ENCODE measurements around the gene SCNN1A. TPM values are rescaled to one million over a fixed set of nuclear protein-coding genes. Genes with fewer than 3 reads are reported as not detected.
"Not testable (repeated sequence)": the region's sequence is repeated elsewhere in the genome, so short reads cannot be mapped to it uniquely, and the experiment has no call there.

The SCNN1A gene
- total and polyA plus RNA-seq, 12 donors = 0.11 to 38.0 (median 12.3) TPM

DNA sequence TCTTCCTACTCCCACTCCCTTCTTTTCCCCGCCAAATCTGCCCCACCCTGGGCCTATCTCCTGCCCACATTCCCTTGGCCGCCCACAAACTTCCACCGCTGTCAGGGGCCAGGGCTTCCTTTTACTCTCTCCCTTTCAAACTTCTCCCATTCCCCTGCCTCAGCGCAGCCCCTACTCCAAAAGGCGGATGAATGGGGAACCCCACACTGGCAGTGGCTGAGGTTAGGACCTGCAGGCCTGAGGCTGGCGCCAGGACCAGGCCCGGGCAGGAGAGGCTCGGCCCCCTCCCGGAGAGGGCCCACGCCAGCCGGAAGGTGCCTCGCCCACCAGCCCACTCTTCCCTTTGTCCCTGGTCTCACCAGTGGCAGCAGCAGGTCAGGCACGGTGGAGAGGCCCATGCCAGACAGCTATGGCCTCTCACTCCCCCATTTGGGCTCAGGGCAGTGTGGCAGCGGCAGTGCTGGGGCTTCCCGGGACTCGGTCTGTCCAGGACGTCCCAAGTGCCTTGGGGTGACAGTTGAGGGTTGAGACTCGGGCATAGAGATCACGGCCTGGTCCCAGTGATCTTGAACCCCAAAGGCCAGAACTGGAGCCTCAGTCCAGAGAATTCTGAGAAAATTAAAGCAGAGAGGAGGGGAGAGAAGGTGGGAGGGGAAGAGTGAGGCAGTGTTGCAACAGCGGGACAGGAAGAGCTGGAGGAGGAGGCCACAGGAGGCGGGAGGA is 33.8 kb downstream of the SCNN1A start, which contains the start of gene TNFRSF1A:
TSS of gene TNFRSF1A (minus strand) at position 660 of the 723 bp plus-strand sequence. CDS start at position 398, 262 bp downstream.
- Histone ChIP-seq H3K4me1 (replicated peaks in 1 of 2) (peaks cover 55 to 67% of the 10 kb centered on the region in 2 donors), H3K9me3 (replicated peaks in 1 of 3) (no peaks in the 10 kb centered on the region), H3K27me3 (no peaks in the 10 kb centered on the region), H3K4me3 (peak within 1 kb of the TSS; percentile 81 to 99 (median 94)), H3K36me3 (replicated peaks in 1 of 2) (no peaks in the 10 kb centered on the region), H3K27ac (peak within 1 kb of the TSS; percentile 93 to 98 (median 97))
- TF ChIP-seq POLR2A (IDR thresholded peaks at IDR 0.05) = peak in 1 of 2 donors; percentile 78
- TF ChIP-seq, protein P1, sequence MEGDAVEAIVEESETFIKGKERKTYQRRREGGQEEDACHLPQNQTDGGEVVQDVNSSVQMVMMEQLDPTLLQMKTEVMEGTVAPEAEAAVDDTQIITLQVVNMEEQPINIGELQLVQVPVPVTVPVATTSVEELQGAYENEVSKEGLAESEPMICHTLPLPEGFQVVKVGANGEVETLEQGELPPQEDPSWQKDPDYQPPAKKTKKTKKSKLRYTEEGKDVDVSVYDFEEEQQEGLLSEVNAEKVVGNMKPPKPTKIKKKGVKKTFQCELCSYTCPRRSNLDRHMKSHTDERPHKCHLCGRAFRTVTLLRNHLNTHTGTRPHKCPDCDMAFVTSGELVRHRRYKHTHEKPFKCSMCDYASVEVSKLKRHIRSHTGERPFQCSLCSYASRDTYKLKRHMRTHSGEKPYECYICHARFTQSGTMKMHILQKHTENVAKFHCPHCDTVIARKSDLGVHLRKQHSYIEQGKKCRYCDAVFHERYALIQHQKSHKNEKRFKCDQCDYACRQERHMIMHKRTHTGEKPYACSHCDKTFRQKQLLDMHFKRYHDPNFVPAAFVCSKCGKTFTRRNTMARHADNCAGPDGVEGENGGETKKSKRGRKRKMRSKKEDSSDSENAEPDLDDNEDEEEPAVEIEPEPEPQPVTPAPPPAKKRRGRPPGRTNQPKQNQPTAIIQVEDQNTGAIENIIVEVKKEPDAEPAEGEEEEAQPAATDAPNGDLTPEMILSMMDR (IDR thresholded peaks at IDR 0.05) = peak in 1 of 6 experiments; percentile 11
- WGBS, 4 donors = 0 to 2% (median 1%) methylated on average over 13 to 21 of the region's 21 CpGs
- DNase-seq = peak; percentile 77 to 90 (median 87)
- intact Hi-C loops (cut with DNase I) = no loop called here

DNA sequence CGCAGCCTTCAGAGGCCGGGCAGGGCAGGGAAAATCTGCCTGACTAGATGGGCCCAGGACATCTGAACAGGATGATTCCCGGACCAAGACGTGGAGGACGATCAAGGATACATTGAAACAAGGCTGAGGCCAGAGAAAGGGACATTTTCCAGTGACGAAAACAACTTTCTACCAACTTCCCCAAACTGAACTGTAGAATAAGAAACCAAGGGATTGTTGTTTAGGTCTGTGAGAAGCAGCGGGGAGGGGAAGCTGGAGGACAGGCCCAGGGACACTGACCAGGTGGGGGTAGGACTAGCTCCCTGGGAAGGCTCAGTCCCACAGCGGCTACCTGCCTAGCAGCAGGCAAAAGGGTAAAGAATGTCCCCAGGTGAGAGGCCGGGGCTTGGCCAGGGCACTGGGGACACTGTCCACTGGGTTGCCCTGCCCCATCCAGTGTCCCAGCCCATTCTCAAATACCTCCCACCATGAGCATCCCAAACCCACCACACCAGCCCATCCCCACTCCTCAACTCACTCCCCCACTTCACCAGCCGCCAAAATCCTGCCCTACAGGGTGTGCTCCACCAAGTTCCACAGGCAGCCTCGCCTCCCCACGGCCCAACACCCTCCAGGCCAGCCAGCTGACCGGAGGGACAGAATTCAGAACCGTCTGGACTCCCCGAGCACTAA is 34.5 kb downstream of the SCNN1A start:
- peak overlapping the region; percentile 81 to 99 (median 94) for H3K4me3 ChIP-seq
- peaks cover 53 to 67% of the 10 kb centered on the region in 2 donors for H3K4me1 ChIP-seq (replicated peaks in 1 of 2)
- TF ChIP-seq, protein P1 (IDR thresholded peaks at IDR 0.05) = no peak
- no peak for TF ChIP-seq POLR2A (IDR thresholded peaks at IDR 0.05)
- H3K36me3 ChIP-seq (replicated peaks in 1 of 2) = no peaks in the 10 kb centered on the region
- intact Hi-C loops (cut with DNase I) = no loop called here
- no peaks in the 10 kb centered on the region for H3K9me3 ChIP-seq (replicated peaks in 1 of 3)
- WGBS, 4 donors = 1 to 2% (median 2%) methylated on average over 15 of the region's 15 CpGs
- H3K27ac ChIP-seq = peak overlapping the region; percentile 93 to 98 (median 97)
- H3K27me3 ChIP-seq = no peaks in the 10 kb centered on the region
- DNase-seq = peak in 2 of 7 donors; percentile 31 to 48

DNA sequence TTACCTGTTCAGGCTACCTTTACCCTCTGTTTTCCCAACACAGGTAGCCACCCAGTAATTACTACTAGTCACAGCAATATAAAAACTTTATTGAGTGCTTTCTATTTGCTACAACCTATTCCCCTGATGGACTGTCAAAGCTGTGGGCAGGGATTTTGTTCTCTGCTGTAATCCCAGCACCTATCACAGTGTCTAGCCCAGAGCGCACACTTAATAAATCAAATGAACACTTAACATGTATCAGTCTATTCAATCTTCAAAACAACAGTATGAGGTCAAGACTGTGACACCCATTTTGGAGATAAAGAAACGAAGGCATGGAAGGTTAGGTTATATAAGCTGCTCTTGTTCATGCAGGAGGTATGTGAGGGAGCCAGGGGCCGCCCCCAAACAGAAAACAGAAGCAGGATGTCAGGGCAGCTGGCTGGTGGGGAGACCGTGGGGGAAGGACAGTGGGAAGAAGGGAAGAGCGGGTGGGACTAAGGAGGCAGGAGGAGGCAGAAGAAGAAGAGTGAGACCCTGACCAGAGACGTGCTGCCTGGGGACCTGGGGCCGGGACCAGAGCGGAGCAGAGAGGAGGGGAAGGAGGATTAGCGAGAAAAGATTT is 35.2 kb downstream of the SCNN1A start:
- intact Hi-C loops (cut with DNase I) = no loop called here
- Histone ChIP-seq H3K36me3 (replicated peaks in 1 of 2) (no peaks in the 10 kb centered on the region), H3K4me1 (replicated peaks in 1 of 2) (peaks cover 52 to 67% of the 10 kb centered on the region in 2 donors), H3K27ac (peak overlapping the region; percentile 93 to 98 (median 97)), H3K27me3 (no peaks in the 10 kb centered on the region), H3K4me3 (peak overlapping the region; percentile 81 to 99 (median 94)), H3K9me3 (replicated peaks in 1 of 3) (no peaks in the 10 kb centered on the region)
- 0 to 2% (median 1%) methylated on average over 9 of the region's 9 CpGs for WGBS, 4 donors
- DNase-seq = peak in 5 of 7 donors; percentile 49 to 67 (median 64)
- TF ChIP-seq, protein P1 (IDR thresholded peaks at IDR 0.05) = no peak
- peak; percentile 48 to 73 for TF ChIP-seq POLR2A (IDR thresholded peaks at IDR 0.05)

DNA sequence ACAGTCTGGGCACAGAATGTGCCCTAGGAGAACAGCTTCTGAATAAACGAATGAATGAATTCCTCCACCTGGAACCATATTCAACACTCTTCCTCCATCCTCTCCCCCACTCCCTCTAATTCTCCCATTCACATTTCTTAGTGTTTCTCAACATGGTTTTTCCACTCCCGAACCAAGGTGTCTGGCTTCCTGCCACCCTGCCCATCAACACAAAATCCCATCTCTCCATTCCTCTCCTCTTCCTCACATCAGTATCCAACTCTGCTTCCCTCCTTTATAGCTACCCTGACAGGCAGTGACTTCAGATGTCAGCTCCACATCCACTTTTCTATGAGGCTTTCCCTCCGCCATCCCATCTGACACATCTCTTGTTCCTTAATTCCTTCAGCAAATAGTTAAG is 36.4 kb downstream of the SCNN1A start:
- peak overlapping the region in 3 of 4 donors; percentile 53 to 93 (median 81) for H3K4me3 ChIP-seq
- whole genome bisulfite sequencing, 4 donors = 14 to 35% (median 29%) methylated on average over 3 of the region's 3 CpGs
- no peaks in the 10 kb centered on the region for H3K9me3 ChIP-seq (replicated peaks in 1 of 3)
- H3K27me3 ChIP-seq = no peaks in the 10 kb centered on the region
- H3K4me1 ChIP-seq (replicated peaks in 1 of 2) = peaks cover 57 to 73% of the 10 kb centered on the region in 2 donors
- no peak for TF ChIP-seq POLR2A (IDR thresholded peaks at IDR 0.05)
- TF ChIP-seq, protein P1 (IDR thresholded peaks at IDR 0.05) = no peak
- no peak for DNase-seq
- intact Hi-C loops (cut with DNase I) = loop anchor here (5.0 to 10.0 kb wide), 2 partner anchors 43 to 196 kb away; partner anchors contain the start of genes GAPDH (in 1 of the 2) and LTBR (in 1 of the 2)
- H3K36me3 ChIP-seq (replicated peaks in 1 of 2) = peaks cover 0 to 9% of the 10 kb centered on the region in 2 donors
- peak overlapping the region; percentile 93 to 98 (median 97) for H3K27ac ChIP-seq

DNA sequence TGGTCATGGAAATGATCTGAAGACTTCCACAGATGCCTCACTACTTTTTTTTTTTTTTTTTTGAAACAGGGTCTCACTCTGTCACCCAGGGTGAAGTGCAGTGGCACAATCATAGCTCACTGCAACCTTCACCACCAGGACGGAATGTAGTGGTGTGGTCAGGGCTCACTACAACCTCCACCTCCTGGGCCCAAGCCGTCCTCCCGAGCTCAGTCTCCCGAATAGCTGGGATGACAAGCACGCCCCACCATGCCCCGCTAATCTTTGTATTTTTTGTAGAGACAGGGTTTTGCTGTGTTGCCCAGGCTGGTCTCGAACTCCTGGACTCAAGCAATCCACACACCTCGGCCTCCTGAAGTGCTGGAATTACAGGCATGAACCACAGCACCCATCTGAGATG is 36.8 kb downstream of the SCNN1A start:
- intact Hi-C loops (cut with DNase I) = loop anchor here (5.0 to 10.0 kb wide), 2 partner anchors 44 to 196 kb away; partner anchors contain the start of genes GAPDH (in 1 of the 2) and LTBR (in 1 of the 2)
- Histone ChIP-seq H3K27ac (peak overlapping the region; percentile 56 to 98 (median 97)), H3K36me3 (replicated peaks in 1 of 2) (peaks cover 0 to 13% of the 10 kb centered on the region in 2 donors), H3K4me3 (peak overlapping the region in 2 of 4 donors; percentile 81 to 93), H3K4me1 (replicated peaks in 1 of 2) (peaks cover 57 to 73% of the 10 kb centered on the region in 2 donors)
- not testable (repeated sequence) for H3K27me3 ChIP-seq; H3K9me3 ChIP-seq (replicated peaks in 1 of 3); DNase-seq
- WGBS, 4 donors = 40 to 70% (median 61%) methylated on average over 7 to 8 of the region's 8 CpGs

All from adrenal gland (tissue), 12 donors.